ENCODE measurements around the gene SHANK2. TPM values are rescaled to one million over a fixed set of nuclear protein-coding genes. Genes with fewer than 3 reads are reported as not detected.

Gene SHANK2
- total RNA-seq, 1 experiment from 2014 or later: 23.8 TPM

DNA sequence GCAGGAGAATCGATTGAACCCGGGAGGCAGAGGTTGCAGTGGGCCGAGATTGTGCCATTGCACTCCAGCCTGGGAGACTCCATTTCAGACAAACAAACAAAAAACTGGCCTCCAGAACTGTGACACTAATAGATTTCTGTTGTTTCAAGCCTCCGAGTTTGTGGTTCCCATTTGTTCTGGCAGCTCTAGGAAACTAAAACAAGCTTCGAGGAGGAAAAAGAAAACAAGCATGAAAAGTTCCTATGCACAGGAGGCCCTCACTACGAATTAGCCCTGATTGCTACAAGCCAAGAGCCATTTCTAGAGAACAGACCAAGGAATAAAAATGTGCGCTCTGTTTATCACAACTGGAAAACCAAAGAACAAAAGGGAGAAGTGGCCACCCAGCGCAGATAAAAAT, 47.8 kb upstream of the SHANK2 start:
- Histone ChIP-seq H3K18ac (ENCODE audit: insufficient read length, low read depth, low read length) (no peak overlapping the region), H3K4ac (ENCODE audit: low read depth, low read length) (no peak overlapping the region), H3K9me3 (ENCODE audit: control insufficient read depth, low read depth, low read length) (no peaks in the 10 kb centered on the region), H3K27me3 (ENCODE audit: insufficient read depth, low read length) (no peaks in the 10 kb centered on the region), H2BK12ac (ENCODE audit: insufficient read length, low read depth, low read length) (no peak overlapping the region), H3K4me2 (ENCODE audit: insufficient read depth, insufficient read length, low read length) (no peak overlapping the region), H3K4me1 (ENCODE audit: insufficient read depth, low read length) (no peaks in the 10 kb centered on the region), H3K23me2 (ENCODE audit: insufficient read length, low read depth, low read length, poor library complexity, severe bottlenecking) (no peaks in the 10 kb centered on the region), H2BK5ac (ENCODE audit: insufficient read length, low read length) (no peak overlapping the region), H3K9ac (ENCODE audit: extremely low read depth, insufficient read length, low read length) (no peak overlapping the region), H3K27ac (ENCODE audit: insufficient read length, low read depth, low read length) (no peak overlapping the region), H3K14ac (ENCODE audit: insufficient read depth, low read length) (no peak overlapping the region), H2BK120ac (ENCODE audit: low read depth, low read length, poor library complexity, severe bottlenecking) (no peak overlapping the region), H4K5ac (ENCODE audit: insufficient read length, low read depth, low read length) (no peak overlapping the region), H4K8ac (replicated peaks; ENCODE audit: insufficient read length, low read depth, low read length) (no peak overlapping the region), H2BK15ac (ENCODE audit: low read depth, low read length) (no peak overlapping the region), H3K23ac (ENCODE audit: insufficient read length, low read depth, low read length) (no peak overlapping the region), H3K56ac (ENCODE audit: insufficient read length, low read depth, low read length) (no peak overlapping the region), H4K20me1 (ENCODE audit: control insufficient read depth, insufficient read depth, insufficient read length) (no peaks in the 10 kb centered on the region), H3K79me1 (ENCODE audit: insufficient read depth, low read depth, low read length, poor library complexity, severe bottlenecking) (no peaks in the 10 kb centered on the region), H2AFZ (ENCODE audit: low read length) (no peak overlapping the region), H4K91ac (ENCODE audit: insufficient read length, low read depth, low read length) (no peak overlapping the region), H3T11ph (ENCODE audit: low read length) (no peak overlapping the region), H2AK5ac (ENCODE audit: insufficient read length, low read length) (no peak overlapping the region), H3K79me2 (ENCODE audit: insufficient read depth, low read length) (no peaks in the 10 kb centered on the region), H2BK20ac (ENCODE audit: low read depth, low read length, poor library complexity, severe bottlenecking) (no peak overlapping the region)
- no peak for TF ChIP-seq CTCF (conservative IDR thresholded peaks at IDR 0.05)
- peaks cover 6% of the 10 kb centered on the region in 2 experiments; a peak in 3 of 5 replicates for H3K9me3 Mint-ChIP-seq
- no CpG with 5 or more reads among the region's 8 CpGs for WGBS (ENCODE audit: extremely low coverage, insufficient read length, low lambda C conversion rate)
- H3K27me3 Mint-ChIP-seq (ENCODE audit: low read depth): peaks cover 13% of the 10 kb centered on the region
- H3K36me3 Mint-ChIP-seq (ENCODE audit: insufficient read depth in 1 of 3, low read depth in 3 of 3): no peaks in the 10 kb centered on the region; a peak in 1 of 7 replicates
- no peak overlapping the region for H3K27ac Mint-ChIP-seq
- H3K4me1 Mint-ChIP-seq: no peaks in the 10 kb centered on the region
- no peak overlapping the region for H3K4me3 Mint-ChIP-seq
- DNase-seq: no peak

All from H9 (cell line).